Cardiac fibroblast (primary cell): ENCODE measurements around the gene LETM1.

Experiments used
- DNase-seq, 2 donors: peaks; one replicate each; pipeline versions ENCODE4 v3.0.0 to v3.0.0-alpha.2; 2010; ENCODE audit warnings: low read depth in 2 of 2
- H3K4me3 ChIP-seq, 2 donors: replicated peaks in 1 of 2; 1 replicate in 1 of 2; 2 replicates in 1 of 2; pipeline ENCODE4 v1.5.1; 2011; ENCODE audit warnings: low read depth in 2 of 2, low read length in 2 of 2, mild to moderate bottlenecking in 2 of 2, moderate library complexity in 1 of 2
- TF ChIP-seq, protein P1 (sequence below): IDR thresholded peaks from one replicate; pipeline ENCODE4 v1.5.1; 2011; ENCODE audit warnings: low read depth, mild to moderate bottlenecking, low read length, inconsistent platforms

The LETM1 gene

DNA sequence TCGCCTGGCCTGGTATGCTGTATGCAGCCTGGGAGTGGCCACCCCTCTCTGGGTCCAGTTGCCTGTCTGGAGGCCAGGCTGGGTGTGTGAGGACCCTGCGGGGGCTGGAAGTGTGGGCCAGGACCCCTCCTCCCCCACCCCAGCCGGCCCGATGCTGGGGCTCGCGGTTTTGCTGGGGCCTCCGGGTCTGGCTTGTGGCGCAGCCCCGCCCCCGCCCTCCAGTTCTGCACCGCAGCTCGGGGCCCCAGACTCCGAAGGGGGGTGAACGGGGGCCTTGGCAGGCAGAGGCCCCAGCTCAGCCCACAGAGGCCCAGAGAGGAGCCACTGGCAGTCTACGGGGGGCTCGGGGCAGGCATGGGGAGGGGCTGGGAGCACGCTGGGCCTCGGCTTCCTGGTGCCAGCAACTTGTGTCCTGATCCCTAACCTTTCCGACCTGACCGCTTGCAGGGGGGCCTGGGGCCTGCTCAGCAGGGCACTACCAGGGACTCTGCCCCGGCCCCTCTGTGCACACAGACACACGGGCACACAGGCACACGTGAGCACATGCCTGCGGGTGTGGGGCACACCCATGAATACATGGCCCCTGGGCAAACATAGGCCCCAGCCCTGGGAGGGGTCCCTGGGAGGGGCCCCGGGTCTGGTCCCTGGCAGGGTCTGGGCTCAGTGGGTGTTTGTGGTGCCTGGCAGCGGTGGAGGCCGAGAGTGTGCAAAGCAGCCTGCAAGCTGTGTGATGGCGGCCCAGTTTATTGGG, 84.2 kb downstream of the LETM1 start:
- TF ChIP-seq, protein P1, sequence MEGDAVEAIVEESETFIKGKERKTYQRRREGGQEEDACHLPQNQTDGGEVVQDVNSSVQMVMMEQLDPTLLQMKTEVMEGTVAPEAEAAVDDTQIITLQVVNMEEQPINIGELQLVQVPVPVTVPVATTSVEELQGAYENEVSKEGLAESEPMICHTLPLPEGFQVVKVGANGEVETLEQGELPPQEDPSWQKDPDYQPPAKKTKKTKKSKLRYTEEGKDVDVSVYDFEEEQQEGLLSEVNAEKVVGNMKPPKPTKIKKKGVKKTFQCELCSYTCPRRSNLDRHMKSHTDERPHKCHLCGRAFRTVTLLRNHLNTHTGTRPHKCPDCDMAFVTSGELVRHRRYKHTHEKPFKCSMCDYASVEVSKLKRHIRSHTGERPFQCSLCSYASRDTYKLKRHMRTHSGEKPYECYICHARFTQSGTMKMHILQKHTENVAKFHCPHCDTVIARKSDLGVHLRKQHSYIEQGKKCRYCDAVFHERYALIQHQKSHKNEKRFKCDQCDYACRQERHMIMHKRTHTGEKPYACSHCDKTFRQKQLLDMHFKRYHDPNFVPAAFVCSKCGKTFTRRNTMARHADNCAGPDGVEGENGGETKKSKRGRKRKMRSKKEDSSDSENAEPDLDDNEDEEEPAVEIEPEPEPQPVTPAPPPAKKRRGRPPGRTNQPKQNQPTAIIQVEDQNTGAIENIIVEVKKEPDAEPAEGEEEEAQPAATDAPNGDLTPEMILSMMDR = no peak
- H3K4me3 ChIP-seq = no peak overlapping the region
- no peak for DNase-seq

DNA sequence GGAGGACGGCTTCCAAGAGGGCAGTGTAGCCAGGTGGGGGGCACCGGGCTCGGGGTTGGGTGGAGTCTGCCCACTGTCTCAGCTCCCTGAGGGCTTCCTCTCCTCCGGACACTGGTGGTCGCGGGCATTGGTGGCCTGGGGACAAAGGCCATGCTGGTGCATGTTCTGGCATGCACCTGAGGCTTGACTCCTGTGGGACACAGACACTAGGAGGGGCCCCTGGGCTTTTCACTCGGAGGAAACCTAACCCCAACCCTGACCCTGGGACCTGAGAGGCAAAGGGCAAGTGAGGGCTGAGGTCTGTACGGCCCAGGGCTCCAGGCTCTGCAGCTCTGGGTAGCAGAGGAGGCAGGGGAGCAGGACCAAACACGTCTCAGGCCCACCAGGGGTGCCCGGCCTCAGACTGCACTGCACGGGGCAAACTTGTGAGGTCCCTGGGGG, 85.1 kb downstream of the LETM1 start:
- TF ChIP-seq, protein P1 = no peak
- DNase-seq = no peak
- no peak overlapping the region for H3K4me3 ChIP-seq

DNA sequence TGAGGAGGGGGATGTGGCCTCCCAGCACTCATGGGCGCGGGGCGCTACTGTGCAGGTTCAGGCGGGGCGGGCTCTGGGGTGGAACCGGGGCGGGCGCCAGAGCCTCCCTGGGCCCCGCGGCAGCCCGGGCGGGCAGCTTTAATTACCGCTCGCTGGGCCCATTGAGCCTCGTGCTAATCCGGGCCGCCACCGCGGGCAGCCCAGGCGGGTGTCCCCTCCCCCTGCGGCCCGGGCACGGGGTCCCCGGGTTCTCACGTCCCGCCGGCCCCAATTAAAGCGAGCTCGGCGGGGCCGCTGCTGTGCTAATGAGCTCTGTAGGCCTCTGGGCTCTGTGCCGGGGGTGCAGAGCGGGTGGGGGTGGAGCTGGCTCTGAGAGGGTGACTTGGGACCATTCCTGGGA, 85.7 kb downstream of the LETM1 start:
- DNase-seq = no peak
- TF ChIP-seq, protein P1 = no peak
- H3K4me3 ChIP-seq = no peak overlapping the region

DNA sequence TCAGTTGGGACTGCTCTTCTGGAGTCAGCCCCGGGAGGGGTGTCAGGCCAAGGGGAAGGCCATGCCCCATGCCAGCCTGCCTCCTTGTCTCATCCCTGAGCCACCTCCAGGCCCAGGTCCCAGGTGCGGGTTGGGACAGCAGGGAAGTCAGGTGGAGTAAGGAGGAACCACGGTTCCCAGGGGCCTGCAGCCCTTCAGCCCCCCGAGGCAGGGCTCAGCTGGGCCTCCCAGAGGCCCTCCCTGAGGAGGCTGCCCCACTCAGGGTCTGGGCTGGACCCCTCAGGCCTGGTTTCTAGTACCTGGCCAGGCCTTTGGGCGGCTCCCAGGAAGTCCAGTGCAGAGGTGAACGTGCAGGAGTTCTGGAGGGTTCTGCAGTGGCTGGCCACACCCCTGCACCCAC, 86.3 kb downstream of the LETM1 start:
- TF ChIP-seq, protein P1 = no peak
- no peak for DNase-seq
- H3K4me3 ChIP-seq = no peak overlapping the region

DNA sequence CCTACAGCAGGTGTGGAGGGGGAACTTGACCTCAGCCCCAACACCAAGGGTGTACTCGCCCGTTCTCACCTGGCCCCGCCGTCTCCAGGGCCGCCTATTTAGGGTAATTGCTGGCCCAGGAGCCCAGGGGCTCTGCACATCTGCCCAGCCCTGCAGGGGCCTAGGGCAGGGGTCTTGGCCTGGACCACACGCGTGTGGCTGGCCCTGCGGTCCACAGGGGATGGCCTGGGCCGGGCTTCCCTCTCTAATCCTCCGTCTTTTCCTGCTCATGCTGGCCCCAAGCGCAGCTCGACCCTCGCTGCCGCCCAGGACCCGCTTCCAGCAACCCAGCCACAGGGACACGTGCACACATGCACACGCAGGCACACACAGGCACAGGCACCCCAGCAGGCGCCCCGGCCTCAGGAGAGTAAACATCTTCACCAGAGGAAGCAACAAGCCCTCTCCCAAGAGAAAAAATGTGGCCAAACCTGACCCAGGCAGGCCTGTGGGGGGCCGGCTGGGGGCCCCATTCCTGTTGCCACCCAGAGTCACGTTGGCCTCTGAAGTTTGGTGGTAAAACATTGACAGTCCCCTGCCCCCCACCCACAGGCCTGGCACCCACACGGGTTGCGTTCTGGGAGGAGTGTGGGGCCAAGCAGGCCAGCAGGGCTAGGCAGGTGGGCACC, 87.5 kb downstream of the LETM1 start:
- no peak for DNase-seq
- TF ChIP-seq, protein P1 = no peak
- no peak overlapping the region for H3K4me3 ChIP-seq

DNA sequence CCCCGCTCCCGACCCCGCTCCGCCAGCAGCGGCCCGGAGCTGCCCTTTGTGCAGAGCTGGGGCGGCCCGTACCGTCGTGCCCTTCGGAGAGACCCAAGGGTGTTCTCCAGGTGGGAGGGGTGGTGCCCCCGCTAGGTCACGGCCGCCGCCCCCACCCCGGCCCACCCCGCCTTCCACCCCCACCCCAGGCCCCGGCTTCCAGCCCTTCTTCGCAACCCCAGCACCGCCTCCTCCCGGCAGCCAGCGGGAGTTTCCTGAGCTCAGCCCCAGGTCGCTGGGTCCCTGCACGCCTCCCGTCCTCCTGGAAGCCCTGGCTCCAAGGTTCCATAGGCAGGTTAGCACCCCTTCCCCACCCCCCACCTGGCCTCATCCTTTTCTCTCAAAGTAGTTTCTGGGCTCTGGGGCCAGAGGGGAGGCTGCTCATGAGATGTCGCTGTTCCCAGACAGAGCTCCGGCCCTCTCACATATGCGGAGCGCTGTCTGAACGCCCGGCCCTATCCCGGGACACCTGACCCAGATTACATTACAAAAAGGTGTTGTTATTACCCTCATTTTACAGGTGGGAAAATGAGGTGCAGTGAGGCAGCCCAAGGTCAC, 88.1 kb downstream of the LETM1 start:
- TF ChIP-seq, protein P1 = peak; percentile 45
- H3K4me3 ChIP-seq = peak overlapping the region; percentile 26 to 42
- peak; percentile 35 to 36 for DNase-seq
